ENCODE data around the gene PCK1.

- TF ChIP-seq SP1 (IDR thresholded peaks at IDR 0.05) (no peak), ATF3 (IDR thresholded peaks at IDR 0.05) (no peak), CTCF (IDR thresholded peaks at IDR 0.05; ENCODE audit: low read depth, low read length, missing input control) (no peak), YY1 (IDR thresholded peaks at IDR 0.05) (no peak), MAX (IDR thresholded peaks at IDR 0.05) (no peak), REST (IDR thresholded peaks at IDR 0.05) (no peak), TAF1 (conservative IDR thresholded peaks at IDR 0.05) (no peak), GABPA (IDR thresholded peaks at IDR 0.05 in 1 of 2, conservative IDR thresholded peaks at IDR 0.05 in 1 of 2) (no peak), EGR1 (IDR thresholded peaks at IDR 0.05; ENCODE audit: low read depth in 2 of 2) (no peak)
Measured at GRCh38 chr20:57613481-57613921, 52.6 kb downstream of the PCK1 start.
